Chondrocyte (in vitro differentiated cells): Measurements from ENCODE around the gene ISLR2. TPM values are rescaled to one million over a fixed set of nuclear protein-coding genes. Genes with fewer than 3 reads are reported as not detected.

Experiments used
- DNase-seq: peaks from one replicate; pipeline ENCODE4 v3.0.0; 2021; ENCODE audit warnings: mixed read lengths, low spot score
- H3K27ac Mint-ChIP-seq: one replicate; pipeline ENCODE4 v1.8.0; 2021; ENCODE audit warnings: mild to moderate bottlenecking, moderate library complexity, mixed read lengths; ENCODE audit not compliant: unreplicated experiment
- H3K27me3 Mint-ChIP-seq: 2 replicates; pipeline ENCODE4 v1.8.0; 2021; ENCODE audit warnings: low read depth, mixed read lengths
- H3K36me3 Mint-ChIP-seq: 2 replicates; pipeline ENCODE4 v1.8.0; 2021; ENCODE audit warnings: low read depth, mixed read lengths
- H3K4me1 Mint-ChIP-seq: 2 replicates; pipeline ENCODE4 v1.8.0; 2021; ENCODE audit warnings: low read depth, mild to moderate bottlenecking, mixed read lengths
- H3K4me3 Mint-ChIP-seq: one replicate; pipeline ENCODE4 v1.8.0; 2021; ENCODE audit warnings: mild to moderate bottlenecking, moderate library complexity, mixed read lengths; ENCODE audit not compliant: unreplicated experiment
- H3K9me3 Mint-ChIP-seq: 2 replicates; pipeline ENCODE4 v1.8.0; 2021; ENCODE audit warnings: low read depth, mixed read lengths
- total RNA-seq: library from RNA; stranded (reverse); gene quantifications from 3 replicates; pipeline ENCODE4 v1.2.1, GENCODE V29; 2021
- TF ChIP-seq, protein P1 (sequence below): fragments of 200-600 bp; sonication (generic); IDR thresholded peaks from 2 replicates; pipeline ENCODE4 v1.5.0; 2021; ENCODE audit warnings: antibody characterized with exemption, mild to moderate bottlenecking, moderate library complexity

Gene ISLR2
- total RNA-seq, 1 donor from 2014 or later: 3.2 TPM

- H3K4me3 Mint-ChIP-seq: no peak overlapping the region
- no peak overlapping the region for H3K27ac Mint-ChIP-seq
- H3K27me3 Mint-ChIP-seq: peaks cover 2% of the 10 kb centered on the region
- peak; percentile 73 for DNase-seq
- peaks cover 4% of the 10 kb centered on the region for H3K36me3 Mint-ChIP-seq
- H3K4me1 Mint-ChIP-seq: peaks cover 51% of the 10 kb centered on the region
- TF ChIP-seq, protein P1, sequence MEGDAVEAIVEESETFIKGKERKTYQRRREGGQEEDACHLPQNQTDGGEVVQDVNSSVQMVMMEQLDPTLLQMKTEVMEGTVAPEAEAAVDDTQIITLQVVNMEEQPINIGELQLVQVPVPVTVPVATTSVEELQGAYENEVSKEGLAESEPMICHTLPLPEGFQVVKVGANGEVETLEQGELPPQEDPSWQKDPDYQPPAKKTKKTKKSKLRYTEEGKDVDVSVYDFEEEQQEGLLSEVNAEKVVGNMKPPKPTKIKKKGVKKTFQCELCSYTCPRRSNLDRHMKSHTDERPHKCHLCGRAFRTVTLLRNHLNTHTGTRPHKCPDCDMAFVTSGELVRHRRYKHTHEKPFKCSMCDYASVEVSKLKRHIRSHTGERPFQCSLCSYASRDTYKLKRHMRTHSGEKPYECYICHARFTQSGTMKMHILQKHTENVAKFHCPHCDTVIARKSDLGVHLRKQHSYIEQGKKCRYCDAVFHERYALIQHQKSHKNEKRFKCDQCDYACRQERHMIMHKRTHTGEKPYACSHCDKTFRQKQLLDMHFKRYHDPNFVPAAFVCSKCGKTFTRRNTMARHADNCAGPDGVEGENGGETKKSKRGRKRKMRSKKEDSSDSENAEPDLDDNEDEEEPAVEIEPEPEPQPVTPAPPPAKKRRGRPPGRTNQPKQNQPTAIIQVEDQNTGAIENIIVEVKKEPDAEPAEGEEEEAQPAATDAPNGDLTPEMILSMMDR: no peak
- no peaks in the 10 kb centered on the region for H3K9me3 Mint-ChIP-seq
These were observed 50.7 kb downstream of the ISLR2 start for GRCh38 chr15:74180881-74181602.

DNA sequence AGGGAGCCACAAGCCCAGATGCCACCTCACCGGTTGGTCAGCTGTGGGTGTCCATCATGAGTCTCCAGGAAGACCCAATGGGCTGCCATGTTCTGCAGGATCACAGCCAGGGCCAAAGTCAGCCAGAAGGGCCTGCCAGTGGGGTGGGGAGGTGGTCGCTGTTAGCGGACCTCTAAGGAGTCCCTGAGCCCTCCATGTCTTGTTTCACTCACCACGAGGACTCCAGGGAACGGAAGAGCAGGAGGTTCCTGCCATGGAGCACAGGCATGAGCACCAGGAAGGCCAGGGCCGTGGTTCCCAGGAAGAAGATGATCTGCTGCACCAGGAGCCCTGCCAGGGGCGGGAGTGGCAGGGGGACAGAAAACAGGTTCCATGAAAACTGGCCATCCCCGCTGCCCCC lies 51.7 kb downstream of the ISLR2 start:
- TF ChIP-seq, protein P1: no peak
- Mint-ChIP-seq H3K36me3 (peaks cover 1% of the 10 kb centered on the region), H3K4me1 (peaks cover 40% of the 10 kb centered on the region), H3K27ac (no peak overlapping the region), H3K9me3 (no peaks in the 10 kb centered on the region), H3K4me3 (no peak overlapping the region), H3K27me3 (peaks cover 2% of the 10 kb centered on the region)
- DNase-seq: peak; percentile 49

DNA sequence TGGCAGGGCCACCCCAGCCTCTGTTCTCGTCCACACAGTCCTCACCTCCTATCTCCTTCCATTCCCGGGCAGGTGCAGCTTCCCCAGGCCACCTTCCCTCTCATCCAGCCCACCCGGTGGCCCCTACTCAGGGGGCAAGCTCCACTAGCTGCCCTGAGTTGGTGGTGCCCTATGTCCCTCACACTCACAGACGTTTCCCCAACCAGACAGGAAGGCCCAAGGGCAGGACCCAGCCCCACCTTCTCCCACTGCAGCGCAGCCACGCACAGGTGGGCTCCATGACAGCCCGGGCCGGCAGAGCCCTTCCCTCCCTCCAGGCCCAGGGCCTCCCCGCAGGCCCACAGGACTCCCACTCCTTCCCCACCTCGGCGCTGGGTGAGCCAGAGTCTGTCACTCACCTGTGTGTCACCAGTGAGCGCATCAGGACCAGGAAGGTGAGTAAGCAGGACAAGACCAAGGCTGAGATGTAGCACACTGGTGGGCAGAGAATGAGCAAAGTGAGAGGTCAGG lies 54.3 kb downstream of the ISLR2 start:
- H3K27me3 Mint-ChIP-seq: peaks cover 2% of the 10 kb centered on the region
- no peak overlapping the region for H3K4me3 Mint-ChIP-seq
- DNase-seq: no peak
- peaks cover 1% of the 10 kb centered on the region for H3K36me3 Mint-ChIP-seq
- H3K4me1 Mint-ChIP-seq: peaks cover 15% of the 10 kb centered on the region
- TF ChIP-seq, protein P1: no peak
- H3K27ac Mint-ChIP-seq: no peak overlapping the region
- H3K9me3 Mint-ChIP-seq: no peaks in the 10 kb centered on the region

DNA sequence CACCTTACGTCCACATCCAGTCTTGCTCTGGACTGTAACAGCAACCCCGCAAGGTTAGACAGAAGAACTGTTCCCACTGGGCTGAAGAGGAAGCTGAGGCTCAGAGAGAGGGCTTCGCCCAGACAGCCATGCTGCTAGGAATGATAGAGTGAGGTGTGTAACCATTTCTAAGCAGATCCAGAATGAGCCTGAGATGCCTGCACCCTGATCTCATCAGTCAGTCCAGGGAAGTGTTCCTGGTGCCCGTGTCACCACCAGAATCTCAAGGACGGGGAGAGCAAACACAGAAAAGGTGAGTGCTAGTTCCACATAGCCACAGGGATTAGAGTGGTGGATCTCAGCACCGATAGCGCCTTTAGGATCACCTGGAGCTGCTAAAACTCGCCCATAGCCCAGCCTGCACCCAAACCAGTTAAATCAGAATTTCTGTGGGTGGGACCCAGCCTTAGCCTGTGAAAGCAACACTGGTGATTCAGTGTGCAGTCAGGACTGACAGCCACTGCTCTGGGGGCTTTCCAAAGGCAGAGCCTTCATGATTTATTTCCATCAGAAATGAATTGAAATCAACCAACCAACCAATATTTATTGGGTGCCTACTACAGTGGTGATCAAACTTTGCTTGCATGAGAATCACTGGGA lies 55.4 kb downstream of the ISLR2 start:
- H3K4me1 Mint-ChIP-seq: peaks cover 3% of the 10 kb centered on the region
- TF ChIP-seq, protein P1: no peak
- H3K36me3 Mint-ChIP-seq: peaks cover 1% of the 10 kb centered on the region
- no peak for DNase-seq
- no peak overlapping the region for H3K27ac Mint-ChIP-seq
- peaks cover 2% of the 10 kb centered on the region for H3K27me3 Mint-ChIP-seq
- H3K4me3 Mint-ChIP-seq: no peak overlapping the region
- H3K9me3 Mint-ChIP-seq: no peaks in the 10 kb centered on the region

Other genes starting within 250 kb of the ISLR2 start
- gene LOXL1, start 204.1 kb upstream of the ISLR2 start, total RNA-seq: 428 to 446 TPM (median 444 TPM) in 3 replicates
- gene STOML1, start 138.3 kb upstream of the ISLR2 start, total RNA-seq: 18.0 to 26.4 TPM (median 18.9 TPM) in 3 replicates
- 38.8 to 44.3 TPM (median 40.0 TPM) in 3 replicates for gene PML, start 135.9 kb upstream of the ISLR2 start, total RNA-seq
- 0.12 to 0.46 TPM in 2 of 3 replicates, not detected in the other for gene GOLGA6A, start 48.0 kb upstream of the ISLR2 start, total RNA-seq
- gene ISLR, start 43.1 kb downstream of the ISLR2 start, total RNA-seq: 49.6 to 143 TPM (median 53.3 TPM) in 3 replicates
- 4.9 to 12.7 TPM (median 5.4 TPM) in 3 replicates for gene STRA6, start 72.2 kb downstream of the ISLR2 start, total RNA-seq
- not detected in 3 replicates for gene CCDC33, start 105.7 kb downstream of the ISLR2 start, total RNA-seq
- gene CYP11A1, start 237.1 kb downstream of the ISLR2 start, total RNA-seq: 0.32 to 0.54 TPM in 2 of 3 replicates, not detected in the other